DOHH2 (cell line): ENCODE data around the gene KRT2.

Experiments
- H3F3A ChIP-seq: fragments of 200-600 bp; sonication (generic), shearing (Covaris generic); 2 replicates; pipeline ENCODE4 v1.6.0; 2016; ENCODE audit warnings: antibody characterized with exemption, mild to moderate bottlenecking; ENCODE audit not compliant: control insufficient read depth, insufficient read depth
- H3K27ac ChIP-seq: fragments of 200-600 bp; sonication (generic); 2 replicates; pipeline ENCODE4 v1.5.1; 2014; ENCODE audit warnings: low read depth, mild to moderate bottlenecking, low read length, moderate library complexity
- H3K27me3 ChIP-seq: fragments of 200-600 bp; sonication (generic); 2 replicates; pipeline ENCODE4 v1.6.1; 2014; ENCODE audit warnings: mild to moderate bottlenecking, low read length, mixed read lengths; ENCODE audit not compliant: control insufficient read depth
- H3K36me3 ChIP-seq: fragments of 200-600 bp; sonication (generic); 2 replicates; pipeline ENCODE4 v1.6.1; 2014; ENCODE audit warnings: mild to moderate bottlenecking, low read length, moderate library complexity, mixed read lengths; ENCODE audit not compliant: control insufficient read depth
- H3K4me1 ChIP-seq: fragments of 200-600 bp; sonication (generic); 2 replicates; pipeline ENCODE4 v1.6.1; 2014; ENCODE audit warnings: mild to moderate bottlenecking, low read length, mixed read lengths; ENCODE audit not compliant: control insufficient read depth
- H3K4me2 ChIP-seq: fragments of 200-600 bp; sonication (generic); 2 replicates; pipeline ENCODE4 v1.6.0; 2014; ENCODE audit warnings: mild to moderate bottlenecking, low read length, moderate library complexity
- H3K4me3 ChIP-seq: fragments of 200-600 bp; sonication (generic); 2 replicates; pipeline ENCODE4 v1.5.1; 2014; ENCODE audit warnings: mild to moderate bottlenecking, low read length, mixed read lengths
- H3K79me2 ChIP-seq: fragments of 200-600 bp; sonication (generic); 2 replicates; pipeline ENCODE4 v1.6.1; 2014; ENCODE audit warnings: mild to moderate bottlenecking, low read length, mixed read lengths; ENCODE audit not compliant: control insufficient read depth
- H3K9me2 ChIP-seq: fragments of 200-600 bp; sonication (generic); replicated peaks from 2 replicates; pipeline ENCODE4 v1.6.1; 2014; ENCODE audit warnings: mild to moderate bottlenecking, low read length, mixed read lengths; ENCODE audit not compliant: control insufficient read depth
- H3K9me3 ChIP-seq: fragments of 200-600 bp; sonication (generic); 2 replicates; pipeline ENCODE4 v1.6.1; 2014; ENCODE audit warnings: antibody characterized with exemption, low read length, mixed read lengths; ENCODE audit not compliant: control insufficient read depth, insufficient read depth
- H4K20me1 ChIP-seq: fragments of 200-600 bp; sonication (generic); 2 replicates; pipeline ENCODE4 v1.6.0; 2014; ENCODE audit warnings: low read depth, mild to moderate bottlenecking, antibody characterized with exemption, low read length, moderate library complexity; ENCODE audit not compliant: control insufficient read depth, insufficient read depth
- EZH2phosphoT487 ChIP-seq: fragments of 200-600 bp; sonication (generic); IDR thresholded peaks from 2 replicates; pipeline ENCODE4 v1.6.1; 2017; ENCODE audit warnings: borderline replicate concordance, mild to moderate bottlenecking, antibody characterized with exemption, low read length, moderate library complexity, mixed read lengths
- TF ChIP-seq, protein P1 (sequence below): fragments of 200-600 bp; sonication (generic); IDR thresholded peaks from one replicate; pipeline ENCODE4 v1.5.1; 2014; ENCODE audit warnings: antibody characterized with exemption, mild to moderate bottlenecking, low read depth, low read length; ENCODE audit not compliant: poor library complexity, severe bottlenecking

The KRT2 gene

DNA sequence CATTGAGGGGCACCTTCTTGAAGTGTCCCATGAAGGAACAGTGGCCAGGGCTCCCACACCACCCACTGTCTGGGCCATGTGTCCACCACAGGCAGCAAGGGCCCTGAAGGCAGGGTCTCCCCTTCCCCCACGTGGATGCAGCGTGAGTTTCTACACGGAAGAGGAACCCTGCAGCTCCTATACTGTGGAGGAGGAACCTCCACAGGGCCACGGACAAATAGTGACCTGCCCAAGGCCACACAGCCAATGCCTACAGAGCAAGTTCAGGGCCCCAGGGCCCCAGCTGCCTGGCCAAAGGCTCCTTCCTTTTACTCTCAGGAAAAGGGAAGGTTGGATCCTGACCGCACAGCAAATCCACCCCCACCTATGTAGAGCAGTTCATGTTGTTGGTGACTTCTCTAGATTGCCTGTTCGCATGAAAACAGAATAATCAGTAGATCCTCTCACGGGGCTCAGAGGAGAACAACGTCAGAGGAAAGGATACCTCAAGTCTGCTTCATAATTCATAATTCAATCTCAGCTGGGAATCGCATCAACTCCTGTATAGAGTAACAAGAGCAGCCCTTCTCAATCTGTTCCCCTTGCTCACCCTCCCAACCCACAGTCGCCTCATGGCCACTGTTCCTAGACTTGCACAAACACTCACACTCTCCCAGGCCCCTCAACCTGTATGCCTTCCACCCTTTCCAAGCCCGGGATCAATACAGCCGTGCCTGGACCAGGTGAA is 22.6 kb downstream of the KRT2 start:
- Histone ChIP-seq H3K9me3 (no peaks in the 10 kb centered on the region), H3K27ac (no peak overlapping the region), H3F3A (no peaks in the 10 kb centered on the region), H3K4me3 (no peak overlapping the region), H3K36me3 (no peaks in the 10 kb centered on the region), H4K20me1 (no peaks in the 10 kb centered on the region), H3K4me2 (no peak overlapping the region), H3K4me1 (no peaks in the 10 kb centered on the region), H3K27me3 (peaks cover 12% of the 10 kb centered on the region; the same call in 1 of the 2 replicates), H3K9me2 (no peaks in the 10 kb centered on the region), H3K79me2 (no peaks in the 10 kb centered on the region)
- TF ChIP-seq, protein P1, sequence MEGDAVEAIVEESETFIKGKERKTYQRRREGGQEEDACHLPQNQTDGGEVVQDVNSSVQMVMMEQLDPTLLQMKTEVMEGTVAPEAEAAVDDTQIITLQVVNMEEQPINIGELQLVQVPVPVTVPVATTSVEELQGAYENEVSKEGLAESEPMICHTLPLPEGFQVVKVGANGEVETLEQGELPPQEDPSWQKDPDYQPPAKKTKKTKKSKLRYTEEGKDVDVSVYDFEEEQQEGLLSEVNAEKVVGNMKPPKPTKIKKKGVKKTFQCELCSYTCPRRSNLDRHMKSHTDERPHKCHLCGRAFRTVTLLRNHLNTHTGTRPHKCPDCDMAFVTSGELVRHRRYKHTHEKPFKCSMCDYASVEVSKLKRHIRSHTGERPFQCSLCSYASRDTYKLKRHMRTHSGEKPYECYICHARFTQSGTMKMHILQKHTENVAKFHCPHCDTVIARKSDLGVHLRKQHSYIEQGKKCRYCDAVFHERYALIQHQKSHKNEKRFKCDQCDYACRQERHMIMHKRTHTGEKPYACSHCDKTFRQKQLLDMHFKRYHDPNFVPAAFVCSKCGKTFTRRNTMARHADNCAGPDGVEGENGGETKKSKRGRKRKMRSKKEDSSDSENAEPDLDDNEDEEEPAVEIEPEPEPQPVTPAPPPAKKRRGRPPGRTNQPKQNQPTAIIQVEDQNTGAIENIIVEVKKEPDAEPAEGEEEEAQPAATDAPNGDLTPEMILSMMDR = no peak
- TF ChIP-seq EZH2phosphoT487 = no peak

DNA sequence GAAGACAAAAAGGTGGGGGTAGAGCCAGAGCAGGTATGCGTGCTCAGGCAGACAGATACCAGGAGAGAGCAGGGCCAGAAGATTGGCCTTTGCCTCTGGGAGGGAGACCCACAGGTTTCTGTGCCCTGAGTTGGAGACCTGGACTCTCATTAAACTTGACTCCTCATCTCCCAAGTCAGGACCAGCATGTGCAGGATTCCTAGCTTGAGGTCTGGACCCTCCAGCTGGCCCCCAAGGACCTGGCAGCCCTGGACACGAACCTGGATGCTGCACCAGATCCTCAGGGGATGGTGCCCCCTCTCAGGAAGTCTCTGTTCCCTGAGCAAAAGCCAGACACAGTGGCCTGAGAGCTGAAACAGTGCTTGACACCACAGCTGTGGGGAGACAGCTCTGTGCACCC is 23.2 kb downstream of the KRT2 start:
- Histone ChIP-seq H3K9me3 (no peaks in the 10 kb centered on the region), H4K20me1 (no peaks in the 10 kb centered on the region), H3K36me3 (no peaks in the 10 kb centered on the region), H3K79me2 (no peaks in the 10 kb centered on the region), H3K27ac (no peak overlapping the region), H3K9me2 (no peaks in the 10 kb centered on the region), H3K27me3 (peaks cover 12% of the 10 kb centered on the region; the same call in 1 of the 2 replicates), H3K4me1 (no peaks in the 10 kb centered on the region), H3K4me2 (no peak overlapping the region), H3F3A (no peaks in the 10 kb centered on the region), H3K4me3 (no peak overlapping the region)
- TF ChIP-seq, protein P1 = no peak
- TF ChIP-seq EZH2phosphoT487 = no peak

DNA sequence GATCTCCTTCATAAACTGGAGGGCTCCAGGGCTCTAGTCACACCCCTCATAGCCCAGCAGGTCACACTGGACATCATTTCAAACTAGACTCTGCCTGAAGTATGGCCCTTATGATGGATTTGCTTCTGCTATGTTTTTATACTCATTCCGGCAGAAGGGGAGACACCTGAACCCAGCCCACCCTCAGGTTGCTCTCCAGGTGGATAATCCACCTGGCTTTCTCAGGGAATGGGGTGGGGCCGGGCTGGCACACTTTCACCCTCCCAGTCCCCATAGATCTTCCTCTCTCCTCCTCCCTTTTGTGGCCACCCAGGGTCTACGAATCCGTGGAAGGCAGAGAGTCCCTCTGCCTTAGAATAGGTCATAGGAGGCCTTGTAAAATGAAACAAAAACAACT is 23.9 kb downstream of the KRT2 start:
- Histone ChIP-seq H3K36me3 (no peaks in the 10 kb centered on the region), H3K27me3 (peaks cover 12% of the 10 kb centered on the region; the same call in 1 of the 2 replicates), H3K27ac (no peak overlapping the region), H3K4me2 (no peak overlapping the region), H3K79me2 (no peaks in the 10 kb centered on the region), H3K4me1 (no peaks in the 10 kb centered on the region), H3K9me2 (no peaks in the 10 kb centered on the region), H4K20me1 (no peaks in the 10 kb centered on the region), H3F3A (no peaks in the 10 kb centered on the region), H3K4me3 (no peak overlapping the region), H3K9me3 (no peaks in the 10 kb centered on the region)
- TF ChIP-seq, protein P1 = no peak
- TF ChIP-seq EZH2phosphoT487 = no peak
